ENCODE measurements around the gene KIFC3. TPM values are rescaled to one million over a fixed set of nuclear protein-coding genes. Genes with fewer than 3 reads are reported as not detected.

Gene KIFC3
- total and polyA plus RNA-seq, 2 donors (not counting 1 experiment from before 2014, with no cell fraction given): 0.07 to 0.67 TPM

DNA sequence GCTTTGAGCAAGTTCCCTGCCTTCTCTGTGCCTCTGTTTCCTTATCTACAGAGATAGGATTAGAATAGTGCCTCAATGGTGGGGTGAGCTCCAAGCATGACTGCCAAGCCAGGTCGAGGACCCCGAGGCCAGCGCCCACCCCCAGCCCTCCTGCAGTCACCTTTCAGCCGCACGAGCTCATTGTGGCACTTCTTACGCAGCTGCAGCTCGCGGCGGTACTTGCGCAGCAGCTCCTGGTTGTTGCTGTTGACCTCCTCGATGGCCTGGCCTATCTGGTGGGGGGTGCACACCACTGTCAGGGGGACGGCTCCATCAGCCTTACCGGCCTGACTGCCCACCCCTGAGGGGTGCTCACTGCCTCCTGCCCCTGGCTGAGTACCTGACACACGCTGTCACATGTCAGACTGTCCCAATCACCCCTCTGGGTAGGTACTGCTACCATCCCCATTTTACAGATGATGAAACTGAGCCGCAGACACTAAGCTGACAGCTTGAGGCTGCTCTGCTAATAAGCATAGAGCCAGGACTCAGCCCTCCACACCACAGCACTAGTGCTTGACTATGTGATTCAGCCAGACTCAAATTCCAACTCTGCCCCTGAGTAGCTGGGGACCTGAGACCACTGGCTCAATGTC lies 35.5 kb downstream of the KIFC3 start:
- Histone ChIP-seq H3K4me3 (ENCODE audit: control extremely low read depth in 1 of 5, extremely low read depth in 1 of 5, insufficient read depth in 1 of 5, low read depth in 2 of 5, low read length in 4 of 5) (no peak overlapping the region), H3K9ac (ENCODE audit: low read length) (no peak overlapping the region), H3K36me3 (replicated peaks in 1 of 2; ENCODE audit: control extremely low read depth in 1 of 2, control insufficient read depth in 1 of 2, extremely low read depth in 1 of 2, insufficient read depth in 2 of 2, low read length in 1 of 2) (no peaks in the 10 kb centered on the region), H3K4me1 (ENCODE audit: control insufficient read depth in 2 of 2, insufficient read depth in 2 of 2, low read length in 2 of 2) (no peaks in the 10 kb centered on the region), H4K20me1 (ENCODE audit: control insufficient read depth, insufficient read depth, low read length, poor library complexity, severe bottlenecking) (no peaks in the 10 kb centered on the region), H3K79me2 (ENCODE audit: control insufficient read depth, insufficient read depth, low read length) (no peaks in the 10 kb centered on the region), H3K9me3 (ENCODE audit: control extremely low read depth in 1 of 3, control insufficient read depth in 2 of 3, insufficient read depth in 1 of 3, low read length in 2 of 3) (no peaks in the 10 kb centered on the region), H3K27ac (ENCODE audit: low read length in 2 of 2) (no peak overlapping the region), H3K27me3 (replicated peaks in 1 of 4; ENCODE audit: control extremely low read depth in 1 of 4, control insufficient read depth in 3 of 4, insufficient read depth in 4 of 4, low read length in 3 of 4) (no peaks in the 10 kb centered on the region), H2AFZ (ENCODE audit: insufficient read depth, low read depth, low read length, poor library complexity, severe bottlenecking) (no peak overlapping the region), H3K4me2 (replicated peaks; ENCODE audit: low read depth, low read length, poor library complexity, severe bottlenecking) (no peak overlapping the region)
- ChIA-PET CTCF (interaction anchor here (0.6 to 1.4 kb wide), 2 partner anchors 10 to 290 kb away, joined by 3 to 4 read pairs; no protein-coding TSS in a partner anchor), POLR2A (no interaction called here)
- H3K4me1 Mint-ChIP-seq: no peaks in the 10 kb centered on the region
- H3K27me3 Mint-ChIP-seq: no peaks in the 10 kb centered on the region
- H3K4me3 Mint-ChIP-seq: no peak overlapping the region
- TF ChIP-seq EZH2 (IDR thresholded peaks at IDR 0.05; ENCODE audit: borderline replicate concordance, insufficient read depth, low read depth, low read length, poor library complexity, severe bottlenecking): no peak
- TF ChIP-seq, protein P1, sequence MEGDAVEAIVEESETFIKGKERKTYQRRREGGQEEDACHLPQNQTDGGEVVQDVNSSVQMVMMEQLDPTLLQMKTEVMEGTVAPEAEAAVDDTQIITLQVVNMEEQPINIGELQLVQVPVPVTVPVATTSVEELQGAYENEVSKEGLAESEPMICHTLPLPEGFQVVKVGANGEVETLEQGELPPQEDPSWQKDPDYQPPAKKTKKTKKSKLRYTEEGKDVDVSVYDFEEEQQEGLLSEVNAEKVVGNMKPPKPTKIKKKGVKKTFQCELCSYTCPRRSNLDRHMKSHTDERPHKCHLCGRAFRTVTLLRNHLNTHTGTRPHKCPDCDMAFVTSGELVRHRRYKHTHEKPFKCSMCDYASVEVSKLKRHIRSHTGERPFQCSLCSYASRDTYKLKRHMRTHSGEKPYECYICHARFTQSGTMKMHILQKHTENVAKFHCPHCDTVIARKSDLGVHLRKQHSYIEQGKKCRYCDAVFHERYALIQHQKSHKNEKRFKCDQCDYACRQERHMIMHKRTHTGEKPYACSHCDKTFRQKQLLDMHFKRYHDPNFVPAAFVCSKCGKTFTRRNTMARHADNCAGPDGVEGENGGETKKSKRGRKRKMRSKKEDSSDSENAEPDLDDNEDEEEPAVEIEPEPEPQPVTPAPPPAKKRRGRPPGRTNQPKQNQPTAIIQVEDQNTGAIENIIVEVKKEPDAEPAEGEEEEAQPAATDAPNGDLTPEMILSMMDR (IDR thresholded peaks at IDR 0.05): no peak
- intact Hi-C loops (cut with micrococcal nuclease): no loop called here
- no peak overlapping the region for H3K27ac Mint-ChIP-seq
- DNase-seq (no peak), ATAC-seq (ENCODE audit: low read depth) (no peak)
- 93% methylated on average over 13 of the region's 15 CpGs for WGBS (ENCODE audit: insufficient coverage)
- no peaks in the 10 kb centered on the region for H3K9me3 Mint-ChIP-seq (ENCODE audit: insufficient read depth)

DNA sequence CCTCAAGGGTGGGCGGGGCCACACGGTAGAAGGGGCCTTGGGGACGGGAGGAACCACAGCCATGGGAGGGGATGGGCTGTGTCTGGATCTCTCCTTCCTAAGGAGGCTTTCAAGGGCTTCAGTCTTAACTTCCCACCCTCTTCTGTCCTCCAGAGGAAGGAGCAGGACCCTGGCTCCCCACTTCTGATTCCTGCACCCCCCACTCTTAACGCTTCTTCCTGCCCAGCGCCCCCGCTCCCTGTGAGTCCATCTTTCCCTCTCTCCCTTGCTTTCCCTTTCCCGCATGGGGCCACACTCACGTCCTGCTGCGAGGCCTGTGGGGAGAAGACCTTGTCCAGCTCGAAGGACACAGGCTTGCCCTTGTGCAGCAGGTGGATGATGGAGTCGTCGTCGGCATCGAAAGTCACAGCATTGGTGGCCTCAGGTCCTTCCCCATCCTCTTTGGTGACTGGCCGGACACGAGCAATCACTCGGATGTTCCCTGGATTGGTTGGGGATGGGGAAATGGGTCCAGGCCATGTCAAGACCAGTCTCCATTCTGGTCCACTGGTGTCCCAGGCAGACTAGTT lies 37.0 kb downstream of the KIFC3 start:
- no peaks in the 10 kb centered on the region for H3K79me2 ChIP-seq (ENCODE audit: control insufficient read depth, insufficient read depth, low read length)
- H3K9me3 ChIP-seq (ENCODE audit: control extremely low read depth in 1 of 3, control insufficient read depth in 2 of 3, insufficient read depth in 1 of 3, low read length in 2 of 3): no peaks in the 10 kb centered on the region
- no peak overlapping the region for H3K4me2 ChIP-seq (replicated peaks; ENCODE audit: low read depth, low read length, poor library complexity, severe bottlenecking)
- ATAC-seq (ENCODE audit: low read depth) (no peak), DNase-seq (no peak)
- WGBS (ENCODE audit: insufficient coverage): 96% methylated on average over 14 of the region's 17 CpGs
- H3K4me1 Mint-ChIP-seq: no peaks in the 10 kb centered on the region
- H3K9me3 Mint-ChIP-seq (ENCODE audit: insufficient read depth): no peaks in the 10 kb centered on the region
- no peak overlapping the region for H3K4me3 Mint-ChIP-seq
- no peaks in the 10 kb centered on the region for H3K27me3 ChIP-seq (replicated peaks in 1 of 4; ENCODE audit: control extremely low read depth in 1 of 4, control insufficient read depth in 3 of 4, insufficient read depth in 4 of 4, low read length in 3 of 4)
- intact Hi-C loops (cut with micrococcal nuclease): no loop called here
- TF ChIP-seq, protein P1 (IDR thresholded peaks at IDR 0.05): no peak
- TF ChIP-seq EZH2 (IDR thresholded peaks at IDR 0.05; ENCODE audit: borderline replicate concordance, insufficient read depth, low read depth, low read length, poor library complexity, severe bottlenecking): no peak
- POLR2A ChIA-PET: no interaction called here
- no peak overlapping the region for H3K4me3 ChIP-seq (ENCODE audit: control extremely low read depth in 1 of 5, extremely low read depth in 1 of 5, insufficient read depth in 1 of 5, low read depth in 2 of 5, low read length in 4 of 5)
- H3K27me3 Mint-ChIP-seq: no peaks in the 10 kb centered on the region
- no peaks in the 10 kb centered on the region for H3K4me1 ChIP-seq (ENCODE audit: control insufficient read depth in 2 of 2, insufficient read depth in 2 of 2, low read length in 2 of 2)
- H3K27ac Mint-ChIP-seq: no peak overlapping the region
- CTCF ChIA-PET: no interaction called here
- H3K36me3 ChIP-seq (replicated peaks in 1 of 2; ENCODE audit: control extremely low read depth in 1 of 2, control insufficient read depth in 1 of 2, extremely low read depth in 1 of 2, insufficient read depth in 2 of 2, low read length in 1 of 2): no peaks in the 10 kb centered on the region
- no peaks in the 10 kb centered on the region for H4K20me1 ChIP-seq (ENCODE audit: control insufficient read depth, insufficient read depth, low read length, poor library complexity, severe bottlenecking)
- no peak overlapping the region for H3K9ac ChIP-seq (ENCODE audit: low read length)
- H2AFZ ChIP-seq (ENCODE audit: insufficient read depth, low read depth, low read length, poor library complexity, severe bottlenecking): no peak overlapping the region
- no peak overlapping the region for H3K27ac ChIP-seq (ENCODE audit: low read length in 2 of 2)
